Upper lobe of right lung (tissue), 1 donor: Measurements from ENCODE around the gene ZNF774. TPM values are rescaled to one million over a fixed set of nuclear protein-coding genes. Genes with fewer than 3 reads are reported as not detected.

ENCODE experiments used
- ATAC-seq: fragments of 200-7000 bp; cut with Tn5 transposase; one replicate; pipeline ENCODE4 v1.9.1; 2020; ENCODE audit warnings: mild to moderate bottlenecking, moderate library complexity
- DNase-seq: peaks from one replicate; pipeline ENCODE4 v3.0.0-alpha.2; 2020
- H3K27ac ChIP-seq: fragments of 200-600 bp; one replicate; pipeline ENCODE4 v1.8.0; 2022
- H3K27me3 ChIP-seq: fragments of 200-600 bp; one replicate; pipeline ENCODE4 v1.8.0; 2022; ENCODE audit warnings: mild to moderate bottlenecking
- H3K36me3 ChIP-seq: fragments of 200-600 bp; one replicate; pipeline ENCODE4 v1.8.0; 2022
- H3K4me1 ChIP-seq: fragments of 200-600 bp; one replicate; pipeline ENCODE4 v1.8.0; 2022
- H3K4me3 ChIP-seq: fragments of 200-600 bp; one replicate; pipeline ENCODE4 v1.8.0; 2022; ENCODE audit warnings: mild to moderate bottlenecking
- H3K9me3 ChIP-seq: fragments of 200-600 bp; one replicate; pipeline ENCODE4 v1.8.0; 2022
- intact Hi-C: fragments of 100-400 bp; cut with DNase I; formaldehyde crosslinking; loops from one replicate; pipeline ENCODE4 v1.11.0; 2022
- total RNA-seq: library from RNA; stranded (reverse); fragmentation: NEBNext Ultra II Directional; extraction: Animal tissue kit (Norgen Biotek cat#: 25700); gene quantifications from one replicate; pipeline ENCODE4 v1.2.1, GENCODE V29; 2021
- TF ChIP-seq, protein P1 (sequence below): fragments of 200-600 bp; IDR thresholded peaks from one replicate; pipeline ENCODE4 v1.8.0; 2022; ENCODE audit warnings: antibody characterized with exemption
- donor health status: DM: no; HTN: yes; CAD: no; lungs with severe emphysema.

The ZNF774 gene
- total RNA-seq, 1 donor from 2014 or later = 3.6 TPM

DNA sequence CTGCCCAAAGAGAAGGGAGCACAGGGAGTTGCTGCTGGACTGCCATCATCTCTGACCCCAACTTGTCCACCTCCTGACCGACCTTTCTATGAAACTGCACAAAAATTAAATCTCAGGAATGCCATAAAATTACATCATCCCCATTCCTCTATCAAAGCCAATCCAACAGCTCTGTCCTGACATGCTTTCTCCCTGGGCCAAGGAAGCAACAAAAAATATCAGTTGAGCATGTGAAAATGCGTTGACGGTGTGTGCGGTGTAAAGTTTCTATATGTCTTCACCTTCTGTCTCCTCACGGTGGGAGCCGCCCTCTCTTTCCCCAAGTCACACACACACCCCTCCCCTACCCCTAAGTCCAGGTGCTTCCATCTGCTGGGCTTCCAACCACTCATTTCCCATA, 3.6 kb upstream of the ZNF774 start:
- no peaks in the 10 kb centered on the region for H3K36me3 ChIP-seq
- DNase-seq (no peak), ATAC-seq (no peak)
- TF ChIP-seq, protein P1, sequence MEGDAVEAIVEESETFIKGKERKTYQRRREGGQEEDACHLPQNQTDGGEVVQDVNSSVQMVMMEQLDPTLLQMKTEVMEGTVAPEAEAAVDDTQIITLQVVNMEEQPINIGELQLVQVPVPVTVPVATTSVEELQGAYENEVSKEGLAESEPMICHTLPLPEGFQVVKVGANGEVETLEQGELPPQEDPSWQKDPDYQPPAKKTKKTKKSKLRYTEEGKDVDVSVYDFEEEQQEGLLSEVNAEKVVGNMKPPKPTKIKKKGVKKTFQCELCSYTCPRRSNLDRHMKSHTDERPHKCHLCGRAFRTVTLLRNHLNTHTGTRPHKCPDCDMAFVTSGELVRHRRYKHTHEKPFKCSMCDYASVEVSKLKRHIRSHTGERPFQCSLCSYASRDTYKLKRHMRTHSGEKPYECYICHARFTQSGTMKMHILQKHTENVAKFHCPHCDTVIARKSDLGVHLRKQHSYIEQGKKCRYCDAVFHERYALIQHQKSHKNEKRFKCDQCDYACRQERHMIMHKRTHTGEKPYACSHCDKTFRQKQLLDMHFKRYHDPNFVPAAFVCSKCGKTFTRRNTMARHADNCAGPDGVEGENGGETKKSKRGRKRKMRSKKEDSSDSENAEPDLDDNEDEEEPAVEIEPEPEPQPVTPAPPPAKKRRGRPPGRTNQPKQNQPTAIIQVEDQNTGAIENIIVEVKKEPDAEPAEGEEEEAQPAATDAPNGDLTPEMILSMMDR = no peak
- H3K9me3 ChIP-seq = no peaks in the 10 kb centered on the region
- no peak overlapping the region for H3K27ac ChIP-seq
- intact Hi-C loops = no loop called here
- H3K27me3 ChIP-seq = no peaks in the 10 kb centered on the region
- peaks cover 9% of the 10 kb centered on the region for H3K4me1 ChIP-seq
- H3K4me3 ChIP-seq = no peak overlapping the region

DNA sequence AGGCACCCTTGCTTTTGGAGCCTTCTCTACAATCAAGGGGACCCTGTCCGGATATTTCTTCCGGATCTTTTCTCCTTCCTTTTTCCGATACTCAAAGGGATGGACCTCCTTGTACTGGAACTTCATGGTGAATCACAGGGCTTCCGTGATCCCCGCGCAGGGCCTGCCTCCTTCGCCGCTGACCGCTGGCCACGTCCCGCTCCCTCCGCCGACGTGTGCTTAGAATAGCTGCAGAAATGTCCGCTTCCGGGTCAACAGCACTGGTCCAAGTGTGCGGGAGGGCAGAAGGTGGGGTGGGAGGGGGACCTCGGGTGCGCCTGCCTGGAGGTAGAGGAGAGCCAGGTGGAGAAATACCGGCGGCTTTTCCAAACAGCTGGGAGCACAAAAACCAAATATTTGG, 3.0 kb upstream of the ZNF774 start:
- TF ChIP-seq, protein P1 = no peak
- Histone ChIP-seq H3K27me3 (no peaks in the 10 kb centered on the region), H3K4me3 (no peak overlapping the region), H3K36me3 (no peaks in the 10 kb centered on the region), H3K27ac (no peak overlapping the region), H3K9me3 (no peaks in the 10 kb centered on the region), H3K4me1 (peaks cover 9% of the 10 kb centered on the region)
- ATAC-seq = no peak
- DNase-seq = no peak
- intact Hi-C loops = no loop called here

DNA sequence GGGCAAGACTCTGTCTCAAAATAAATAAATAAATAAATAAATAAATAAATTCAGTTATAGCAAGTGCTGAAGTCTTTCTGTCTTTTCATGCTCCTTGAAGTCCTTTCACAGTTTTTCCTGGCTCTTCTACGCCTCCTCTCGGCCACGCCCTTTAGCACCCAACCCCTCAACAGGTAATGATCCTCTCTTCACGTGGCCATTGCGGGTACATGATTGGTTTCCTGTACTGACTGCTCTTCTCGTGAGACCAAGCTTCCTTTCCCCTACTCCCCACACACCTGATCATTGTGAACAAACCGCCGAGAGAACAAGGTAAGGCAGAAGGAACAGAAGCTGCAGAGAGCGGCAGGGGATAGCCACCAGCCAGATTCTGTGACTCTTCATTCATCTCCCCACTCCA, 2.3 kb upstream of the ZNF774 start:
- ATAC-seq (no peak), DNase-seq (no peak)
- Histone ChIP-seq H3K9me3 (no peaks in the 10 kb centered on the region), H3K36me3 (no peaks in the 10 kb centered on the region), H3K27ac (no peak overlapping the region), H3K4me1 (peaks cover 9% of the 10 kb centered on the region), H3K4me3 (no peak overlapping the region), H3K27me3 (no peaks in the 10 kb centered on the region)
- intact Hi-C loops = no loop called here
- TF ChIP-seq, protein P1 = no peak

DNA sequence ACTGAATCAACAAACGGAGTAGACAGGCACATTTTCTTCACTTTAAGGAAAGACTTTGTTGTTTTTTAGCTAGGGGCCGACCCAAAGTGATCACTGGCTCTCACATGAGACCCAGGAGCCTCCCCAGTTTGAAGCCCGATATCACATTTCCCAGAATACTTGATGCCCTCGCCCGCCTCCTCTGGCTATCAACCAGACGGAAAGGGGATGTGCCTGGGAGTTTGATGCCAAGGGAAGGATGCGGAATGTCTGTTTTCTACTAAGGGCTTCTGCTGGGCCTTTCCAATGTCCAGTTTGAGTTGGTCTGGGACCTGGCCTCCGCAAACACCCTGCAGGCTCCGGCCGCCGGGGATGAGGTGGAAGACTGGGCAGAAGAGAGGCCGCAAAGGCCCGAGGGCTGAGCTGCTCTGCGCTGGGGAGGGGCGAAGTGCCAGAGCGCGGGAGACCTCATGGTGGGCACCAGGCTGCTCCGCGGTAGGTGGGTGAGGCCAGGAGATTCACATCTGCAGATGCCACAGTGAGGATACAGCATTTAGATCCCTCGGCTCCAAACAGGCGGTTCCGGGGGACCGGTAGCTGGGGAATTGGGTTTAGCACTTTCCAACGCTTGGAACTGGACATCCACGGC, 491 bp upstream of the ZNF774 start:
- peak; percentile 9 for ATAC-seq
- Histone ChIP-seq H3K27ac (no peak overlapping the region), H3K4me1 (peaks cover 9% of the 10 kb centered on the region), H3K27me3 (no peaks in the 10 kb centered on the region), H3K4me3 (peak overlapping the region; percentile 94), H3K36me3 (no peaks in the 10 kb centered on the region), H3K9me3 (no peaks in the 10 kb centered on the region)
- peak; percentile 66 for DNase-seq
- TF ChIP-seq, protein P1 = no peak
- intact Hi-C loops = no loop called here

DNA sequence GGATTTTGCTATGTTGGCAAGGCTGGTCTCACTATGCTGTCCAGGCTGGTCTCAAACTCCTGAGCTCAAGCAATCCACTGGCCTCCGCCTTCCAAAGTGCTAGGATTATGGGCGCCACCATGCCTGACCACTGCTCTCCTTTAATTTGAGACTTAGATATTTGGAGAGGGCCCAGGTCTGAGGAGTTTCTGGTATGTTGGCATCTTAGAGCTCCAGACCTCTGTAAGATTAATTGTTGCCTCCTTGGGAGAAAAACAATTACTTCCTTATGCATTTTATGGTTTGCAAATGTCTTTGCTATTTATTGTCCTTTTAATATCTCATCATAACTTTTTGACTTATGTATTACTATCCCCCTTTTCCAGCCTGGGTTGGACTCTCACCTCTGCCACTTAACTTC, 2.9 kb downstream of the ZNF774 start:
- no peak for ATAC-seq
- Histone ChIP-seq H3K27ac (no peak overlapping the region), H3K4me3 (no peak overlapping the region), H3K4me1 (peaks cover 9% of the 10 kb centered on the region), H3K9me3 (no peaks in the 10 kb centered on the region), H3K27me3 (no peaks in the 10 kb centered on the region), H3K36me3 (no peaks in the 10 kb centered on the region)
- DNase-seq = no peak
- intact Hi-C loops = no loop called here
- TF ChIP-seq, protein P1 = no peak
